ENCODE data around the gene DALRD3. TPM values are rescaled to one million over a fixed set of nuclear protein-coding genes. Genes with fewer than 3 reads are reported as not detected.
"Not testable (repeated sequence)": the region's sequence is repeated elsewhere in the genome, so short reads cannot be mapped to it uniquely, and the experiment has no call there.

DALRD3 gene
- total RNA-seq, 1 donor from 2014 or later: 33.1 TPM

- ATAC-seq: peak; percentile 82
Observed at GRCh38 chr3:49021813-49022687, 3.7 kb upstream of the DALRD3 start, which contains the start of gene NDUFAF3. Gene NDUFAF3 (plus strand): TSS chr3:49022121. CDS start chr3:49022145, 24 bp downstream.

GRCh38 chr3:49021213-49021812 is 2.9 kb upstream of the DALRD3 start:
- ATAC-seq: peak; percentile 87

DNA sequence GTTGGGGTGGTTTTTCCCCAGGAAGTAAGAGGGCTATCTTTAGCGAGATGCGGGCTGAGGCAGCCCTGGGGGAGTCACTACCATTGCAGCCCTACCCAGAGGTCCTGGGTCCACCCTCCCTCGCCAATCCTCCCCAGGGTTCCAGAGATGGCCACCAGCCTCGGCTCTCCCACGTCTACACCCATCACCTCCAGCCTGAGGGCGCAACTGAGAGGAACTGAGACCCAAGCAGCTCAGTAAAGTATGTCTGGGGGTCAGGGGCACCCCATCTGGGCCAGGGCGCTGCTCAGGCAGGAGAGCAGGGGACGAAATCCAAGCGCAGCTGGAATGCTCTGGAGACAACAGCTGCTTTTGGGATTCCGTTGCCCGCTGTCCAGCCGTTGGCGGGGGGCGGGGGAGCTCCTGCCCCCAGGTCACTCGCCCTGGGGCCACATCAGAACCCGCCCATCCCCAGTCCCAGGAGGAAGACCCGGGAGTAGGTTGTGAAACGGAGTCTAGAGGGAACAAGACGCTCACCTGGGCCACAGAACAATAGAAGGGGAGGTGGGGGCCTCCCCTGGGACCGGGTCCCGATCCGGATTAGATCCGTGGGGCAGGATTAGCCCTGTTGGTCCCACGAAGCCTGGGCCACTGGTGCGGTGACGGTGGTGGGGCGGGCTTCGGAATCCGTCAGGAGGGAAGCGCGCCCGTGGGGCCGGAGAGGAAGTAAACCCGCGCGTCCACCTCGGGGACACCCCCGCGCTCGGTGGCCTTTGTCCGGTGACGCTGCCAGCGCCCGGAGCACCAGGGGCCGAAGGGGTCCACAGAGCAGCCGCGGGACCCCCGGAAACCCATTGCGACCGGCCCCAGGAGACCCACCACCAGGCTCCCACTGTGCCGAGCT is 2.2 kb upstream of the DALRD3 start:
- ATAC-seq: peak; percentile 2

DNA sequence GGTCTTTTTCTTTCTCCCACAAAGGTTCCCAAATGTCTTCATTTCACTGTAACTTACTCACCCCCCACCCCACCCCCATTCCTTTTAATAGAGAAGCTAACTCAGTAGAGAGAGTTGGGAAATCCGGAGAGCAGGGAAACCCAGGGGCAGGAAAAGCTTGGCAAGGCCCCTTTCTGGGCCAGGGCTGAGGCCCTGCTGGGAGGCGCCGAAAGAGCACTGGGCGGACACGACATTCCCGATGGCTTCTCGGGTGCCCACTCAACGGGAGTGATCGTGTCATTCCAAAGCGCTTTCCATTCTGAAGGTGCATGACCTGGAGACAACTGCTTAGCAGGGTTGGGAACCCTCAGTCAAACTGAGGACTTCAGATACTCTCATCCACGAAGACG is 1.6 kb upstream of the DALRD3 start:
- ATAC-seq: no peak

GRCh38 chr3:49018707-49019006 is 277 bp upstream of the DALRD3 start:
- ATAC-seq: no peak

- no peak for ATAC-seq
Observed at GRCh38 chr3:49017229-49017970, 980 bp downstream of the DALRD3 start.

GRCh38 chr3:49016414-49017228 is 1.8 kb downstream of the DALRD3 start:
- no peak for ATAC-seq

DNA sequence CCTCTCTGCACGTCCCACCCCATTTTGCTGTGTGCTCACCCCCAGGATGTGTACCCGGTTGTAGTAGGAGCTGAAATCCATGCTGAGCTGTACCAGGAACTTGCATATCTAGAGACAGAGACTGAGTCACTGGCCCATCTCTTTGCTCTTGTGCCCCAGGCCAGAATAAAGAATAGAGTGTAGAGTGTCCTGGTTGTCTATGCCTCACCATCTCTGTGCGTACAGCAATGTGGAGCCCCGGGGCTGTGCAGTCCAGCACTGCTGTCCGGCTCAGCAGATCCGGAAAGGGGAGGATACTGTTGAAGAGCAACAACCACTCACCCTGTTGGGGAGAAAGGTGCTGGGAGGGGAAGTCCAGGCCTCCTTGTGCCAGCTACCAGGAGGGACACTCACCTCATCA is 2.6 kb downstream of the DALRD3 start:
- ATAC-seq: no peak

DNA sequence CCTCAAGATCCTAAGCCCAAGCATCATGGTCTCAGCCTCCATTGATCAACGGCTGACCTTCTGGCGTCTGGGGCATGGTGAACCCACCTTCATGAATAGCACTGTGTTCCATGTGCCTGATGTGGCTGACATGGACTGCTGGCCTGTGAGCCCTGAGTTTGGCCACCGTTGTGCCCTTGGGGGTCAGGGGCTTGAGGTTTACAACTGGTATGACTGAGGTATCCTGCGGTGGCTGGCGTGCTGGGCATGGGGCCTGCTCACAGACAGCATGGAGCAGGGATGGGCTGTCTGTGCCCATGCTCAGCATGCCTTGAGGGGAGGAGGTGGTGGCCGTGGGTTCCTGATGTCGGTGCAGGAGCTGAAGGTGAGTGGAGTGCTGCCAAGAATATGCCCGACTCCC is 3.3 kb downstream of the DALRD3 start:
- no peak for ATAC-seq

GRCh38 chr3:49013738-49014660 is 4.4 kb downstream of the DALRD3 start:
- ATAC-seq: peak; percentile 54

DNA sequence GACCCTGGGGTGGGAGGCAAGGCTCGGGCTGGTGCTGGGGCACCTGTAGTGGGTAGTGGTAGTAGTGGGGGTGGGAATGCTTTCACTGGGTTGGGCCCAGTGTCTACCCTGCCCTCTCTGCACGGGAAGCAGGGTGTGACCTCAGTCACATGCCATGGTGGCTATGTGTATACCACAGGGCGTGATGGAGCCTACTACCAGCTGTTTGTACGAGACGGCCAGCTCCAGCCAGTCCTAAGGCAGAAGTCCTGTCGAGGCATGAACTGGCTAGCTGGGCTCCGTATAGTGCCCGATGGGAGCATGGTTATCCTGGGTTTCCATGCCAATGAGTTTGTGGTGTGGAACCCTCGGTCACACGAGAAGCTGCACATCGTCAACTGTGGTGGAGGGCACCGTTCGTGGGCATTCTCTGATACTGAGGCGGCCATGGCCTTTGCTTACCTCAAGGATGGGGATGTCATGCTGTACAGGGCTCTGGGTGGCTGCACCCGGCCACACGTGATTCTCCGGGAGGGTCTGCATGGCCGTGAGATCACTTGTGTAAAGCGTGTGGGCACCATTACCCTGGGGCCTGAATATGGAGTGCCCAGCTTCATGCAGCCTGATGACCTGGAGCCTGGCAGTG is 5.2 kb downstream of the DALRD3 start:
- peak; percentile 12 for ATAC-seq

DNA sequence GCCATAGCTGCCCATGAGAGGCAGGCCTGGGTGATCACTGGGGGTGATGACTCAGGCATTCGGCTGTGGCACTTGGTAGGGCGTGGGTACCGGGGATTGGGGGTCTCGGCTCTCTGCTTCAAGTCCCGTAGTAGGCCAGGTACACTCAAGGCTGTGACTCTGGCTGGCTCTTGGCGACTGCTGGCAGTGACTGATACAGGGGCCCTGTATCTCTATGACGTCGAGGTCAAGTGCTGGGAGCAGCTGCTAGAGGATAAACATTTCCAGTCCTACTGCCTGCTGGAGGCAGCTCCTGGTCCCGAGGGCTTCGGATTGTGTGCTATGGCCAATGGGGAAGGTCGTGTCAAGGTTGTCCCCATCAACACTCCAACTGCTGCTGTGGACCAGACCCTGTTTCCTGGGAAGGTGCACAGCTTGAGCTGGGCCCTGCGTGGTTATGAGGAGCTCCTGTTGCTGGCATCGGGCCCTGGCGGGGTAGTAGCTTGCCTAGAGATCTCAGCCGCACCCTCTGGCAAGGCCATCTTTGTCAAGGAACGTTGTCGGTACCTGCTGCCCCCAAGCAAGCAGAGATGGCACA is 5.9 kb downstream of the DALRD3 start:
- no peak for ATAC-seq

DNA sequence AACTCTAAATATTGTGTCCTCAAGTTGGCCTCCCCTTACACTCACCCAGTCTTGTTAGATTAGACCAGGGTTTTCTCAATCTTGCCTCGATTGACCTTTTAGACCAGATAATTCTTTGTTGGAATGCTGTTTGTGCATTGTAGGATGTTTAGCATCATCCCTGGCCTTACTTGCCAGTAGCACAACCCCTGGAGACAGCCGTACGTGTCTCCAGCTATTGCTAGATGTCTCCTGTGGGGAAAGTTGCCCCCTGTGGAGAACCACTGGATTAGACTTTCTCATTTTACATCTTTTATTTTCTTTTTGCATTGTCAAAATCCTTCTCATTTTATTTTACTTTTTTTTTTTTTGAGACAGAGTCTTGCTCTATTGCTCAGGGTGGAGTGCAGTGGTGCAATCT is 9.0 kb downstream of the DALRD3 start:
- no peak for ATAC-seq

DNA sequence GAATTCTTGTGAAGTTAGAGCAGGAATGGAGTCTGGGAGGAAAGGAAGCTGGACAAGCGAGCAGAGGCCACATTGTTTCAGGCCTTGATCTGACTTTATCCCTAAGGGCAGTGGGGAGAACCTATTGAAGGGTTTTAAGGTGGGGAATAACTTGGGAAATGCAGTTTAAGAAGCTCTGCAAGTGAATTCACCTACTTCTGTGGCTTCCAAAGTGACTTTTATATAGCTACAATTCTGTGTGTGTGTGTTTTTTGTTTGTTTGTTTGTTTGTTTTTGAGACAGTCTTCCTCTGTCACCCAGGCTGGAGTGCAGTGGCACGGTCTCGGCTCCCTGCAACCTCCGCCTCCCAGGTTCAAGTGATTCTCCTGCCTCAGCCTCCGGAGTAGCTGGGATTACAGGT is 9.8 kb downstream of the DALRD3 start:
- not testable (repeated sequence) for ATAC-seq

GRCh38 chr3:49007771-49008528 is 10.4 kb downstream of the DALRD3 start:
- ATAC-seq: peak; percentile 88

DNA sequence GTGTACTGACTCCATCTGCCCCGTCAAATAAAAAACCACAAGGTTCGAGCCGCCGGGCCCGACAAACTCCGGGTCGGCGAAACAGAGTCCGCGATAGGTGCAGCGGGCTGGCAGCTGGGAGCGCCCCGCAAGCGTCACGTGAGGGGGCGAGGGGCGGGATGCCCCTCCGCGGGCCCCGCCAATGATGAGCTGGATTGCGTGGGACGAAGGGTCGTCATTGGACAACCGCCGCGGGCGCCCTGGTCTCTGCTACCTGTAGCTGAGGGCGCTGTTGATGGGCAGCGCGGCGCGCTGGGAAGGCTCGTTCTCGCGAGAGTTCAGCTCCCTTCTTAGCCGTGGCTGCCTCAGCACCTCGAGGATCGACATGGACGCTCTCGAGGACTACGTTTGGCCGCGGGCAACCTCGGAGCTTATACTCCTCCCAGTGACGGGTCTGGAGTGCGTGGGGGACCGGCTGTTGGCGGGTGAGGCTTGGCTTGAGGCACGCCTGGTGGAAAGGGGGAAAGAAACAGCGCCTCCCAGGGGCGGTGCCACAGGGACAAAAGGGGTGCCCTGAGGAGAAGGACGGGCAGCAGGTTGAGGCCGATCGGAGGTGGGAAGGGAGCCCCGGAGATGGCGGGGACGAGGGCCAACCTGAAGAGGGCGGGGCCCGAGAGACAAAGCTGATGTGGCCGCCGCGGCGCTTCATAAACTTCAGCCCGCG is 11.2 kb downstream of the DALRD3 start, which contains the start of gene WDR6:
WDR6 (plus strand) TSS at position 324 of the 703 bp plus-strand sequence; CDS start at position 365, 41 bp downstream.
- peak; percentile 84 for ATAC-seq

DNA sequence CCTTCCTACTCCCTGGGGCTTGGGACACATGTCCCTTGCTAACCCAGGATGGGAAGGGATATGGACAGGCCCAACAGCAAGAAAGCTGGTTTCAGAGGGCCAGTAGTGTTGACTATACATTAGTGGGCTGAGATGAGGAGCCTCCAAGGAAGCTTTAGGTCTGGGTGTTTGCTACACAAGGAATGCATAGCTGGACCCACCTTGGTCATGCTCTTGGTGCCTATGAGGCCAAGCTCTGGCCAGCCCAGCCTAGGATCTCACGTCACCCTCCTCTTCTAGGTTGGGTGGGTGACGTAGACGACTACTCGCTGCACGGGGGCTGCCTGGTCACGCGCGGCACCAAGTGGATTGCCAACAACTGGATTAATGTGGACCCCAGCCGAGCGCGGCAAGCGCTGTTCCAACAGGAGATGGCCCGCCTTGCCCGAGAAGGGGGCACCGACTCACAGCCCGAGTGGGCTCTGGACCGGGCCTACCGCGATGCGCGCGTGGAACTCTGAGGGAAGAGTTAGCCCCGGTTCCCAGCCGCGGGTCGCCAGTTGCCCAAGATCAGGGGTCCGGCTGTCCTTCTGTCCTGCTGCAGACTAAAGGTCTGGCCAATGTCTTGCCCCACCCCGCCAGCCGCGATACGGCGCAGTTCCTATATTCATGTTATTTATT is 11.8 kb downstream of the DALRD3 start:
- no peak for ATAC-seq

Measured in esophagus mucosa (tissue), 1 donor.